ENCODE data around the gene IL20RA. TPM values are rescaled to one million over a fixed set of nuclear protein-coding genes. Genes with fewer than 3 reads are reported as not detected.

The IL20RA gene
- polyA plus RNA-seq, 1 of the 3 experiments (the other 2 are of a cell fraction) = 0.10 TPM

DNA sequence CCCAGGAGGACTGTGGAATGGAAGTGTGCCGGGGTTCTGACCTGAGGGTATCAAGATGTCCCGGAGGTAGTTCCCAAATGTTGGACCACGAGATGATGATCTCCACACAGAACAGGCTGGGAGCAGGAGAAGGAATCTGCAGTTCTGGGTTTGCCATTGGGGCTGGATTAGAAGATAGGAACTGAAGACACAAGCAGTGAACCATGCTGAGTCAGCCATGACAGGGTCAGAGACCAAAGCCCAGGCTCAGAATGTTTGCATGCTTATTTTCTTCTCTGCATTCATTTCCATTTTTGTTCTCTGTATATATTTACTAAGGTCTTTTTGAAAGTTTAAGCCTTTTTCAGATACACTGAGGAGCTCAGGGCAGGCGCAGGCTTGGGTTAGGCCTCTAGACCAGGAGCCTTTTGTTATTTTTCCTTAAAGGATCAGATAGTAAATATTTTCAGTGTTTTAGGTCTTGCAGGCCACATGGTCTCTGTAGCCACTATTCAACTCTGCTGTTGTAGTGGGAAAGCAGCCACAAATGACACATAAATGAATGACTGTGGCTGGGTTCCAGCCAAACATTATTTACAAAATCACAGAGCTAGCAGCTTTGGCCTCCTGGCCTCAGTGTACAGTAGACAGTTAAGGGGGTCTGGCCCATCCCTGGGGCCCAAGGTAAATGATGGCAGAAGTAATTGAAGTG is 94.2 kb downstream of the IL20RA start (continued):
- TF ChIP-seq FOSL2 (IDR thresholded peaks at IDR 0.05; ENCODE audit: borderline replicate concordance, low read depth) (no peak), RCOR1 (IDR thresholded peaks at IDR 0.05; ENCODE audit: low read length) (no peak), TCF12 (IDR thresholded peaks at IDR 0.05) (no peak), YY1 (IDR thresholded peaks at IDR 0.05; ENCODE audit: low read depth) (no peak)

Small RNA genes within 50 kb of the gene (small RNA-seq; reads per million reads assigned to genes)
- gene RPL35AP3 = 0 to 0.52 (median 0) reads per million in 7 experiments

Other genes starting within 250 kb of the IL20RA start
- 10.8 and 13.1 TPM in 2 replicates for gene PEX7, start 222.4 kb downstream of the IL20RA start, polyA plus RNA-seq (2012; rRNA removed)
- 0.05 and 0.16 TPM in 2 replicates for gene SLC35D3, start 122.7 kb downstream of the IL20RA start, polyA plus RNA-seq (2012; rRNA removed)
- not detected in 2 replicates for gene IL22RA2, start 128.7 kb upstream of the IL20RA start, polyA plus RNA-seq (2012; rRNA removed)
- 11.5 and 16.7 TPM in 2 replicates for gene IFNGR1, start 174.4 kb upstream of the IL20RA start, polyA plus RNA-seq (2012; rRNA removed)

Measured in SK-N-SH (cell line).